ENCODE results near the gene TRIM40. TPM values are rescaled to one million over a fixed set of nuclear protein-coding genes. Genes with fewer than 3 reads are reported as not detected.
"Not testable (repeated sequence)": the region's sequence is repeated elsewhere in the genome, so short reads cannot be mapped to it uniquely, and the experiment has no call there.

Gene TRIM40
- total RNA-seq, 1 donor from 2014 or later: not detected

GRCh38 chr6:30130887-30131862 is 4.8 kb upstream of the TRIM40 start:
- peaks cover 87% of the 10 kb centered on the region for H3K27me3 Mint-ChIP-seq (ENCODE audit: low read depth)
- DNase-seq (ENCODE audit: low read depth, low spot score): peak; percentile 56
- no peaks in the 10 kb centered on the region for H3K36me3 Mint-ChIP-seq (ENCODE audit: low read depth)
- H3K4me3 Mint-ChIP-seq: no peak overlapping the region
- no peak overlapping the region for H3K27ac Mint-ChIP-seq (ENCODE audit: unreplicated experiment)
- no peaks in the 10 kb centered on the region for H3K4me1 Mint-ChIP-seq
- TF ChIP-seq CTCF (conservative IDR thresholded peaks at IDR 0.05): peak; percentile 99
- peaks cover 3% of the 10 kb centered on the region for H3K9me3 Mint-ChIP-seq

GRCh38 chr6:30131947-30132497 is 3.9 kb upstream of the TRIM40 start:
- Mint-ChIP-seq H3K27me3 (ENCODE audit: low read depth) (peaks cover 83% of the 10 kb centered on the region), H3K36me3 (ENCODE audit: low read depth) (no peaks in the 10 kb centered on the region)

GRCh38 chr6:30135147-30135546 is 793 bp upstream of the TRIM40 start:
- TF ChIP-seq CTCF (conservative IDR thresholded peaks at IDR 0.05): no peak
- H3K4me1 Mint-ChIP-seq: no peaks in the 10 kb centered on the region
- H3K36me3 Mint-ChIP-seq (ENCODE audit: low read depth): no peaks in the 10 kb centered on the region
- H3K9me3 Mint-ChIP-seq: peaks cover 3% of the 10 kb centered on the region
- peaks cover 81% of the 10 kb centered on the region for H3K27me3 Mint-ChIP-seq (ENCODE audit: low read depth)
- DNase-seq (ENCODE audit: low read depth, low spot score): no peak
- H3K27ac Mint-ChIP-seq (ENCODE audit: unreplicated experiment): no peak overlapping the region
- H3K4me3 Mint-ChIP-seq: no peak overlapping the region

More at GRCh38 chr6:30131947-30132497, 3.9 kb upstream of the TRIM40 start:
- H3K4me3 Mint-ChIP-seq: no peak overlapping the region
- no peaks in the 10 kb centered on the region for H3K4me1 Mint-ChIP-seq
- H3K27ac Mint-ChIP-seq (ENCODE audit: unreplicated experiment): no peak overlapping the region
- peaks cover 3% of the 10 kb centered on the region for H3K9me3 Mint-ChIP-seq
- no peak for DNase-seq (ENCODE audit: low read depth, low spot score)
- no peak for TF ChIP-seq CTCF (conservative IDR thresholded peaks at IDR 0.05)

- Mint-ChIP-seq H3K27me3 (ENCODE audit: low read depth) (peaks cover 81% of the 10 kb centered on the region), H3K4me3 (no peak overlapping the region), H3K9me3 (peaks cover 3% of the 10 kb centered on the region), H3K27ac (ENCODE audit: unreplicated experiment) (no peak overlapping the region), H3K36me3 (ENCODE audit: low read depth) (no peaks in the 10 kb centered on the region), H3K4me1 (no peaks in the 10 kb centered on the region)
- TF ChIP-seq CTCF (conservative IDR thresholded peaks at IDR 0.05): no peak
- DNase-seq (ENCODE audit: low read depth, low spot score): no peak
Measured at GRCh38 chr6:30136570-30137286, 788 bp downstream of the TRIM40 start.

GRCh38 chr6:30140240-30140639 is 4.3 kb downstream of the TRIM40 start:
- not testable (repeated sequence) for H3K4me1 Mint-ChIP-seq; H3K27ac Mint-ChIP-seq (ENCODE audit: unreplicated experiment); H3K36me3 Mint-ChIP-seq (ENCODE audit: low read depth); H3K9me3 Mint-ChIP-seq; DNase-seq (ENCODE audit: low read depth, low spot score); H3K4me3 Mint-ChIP-seq
- peaks cover 82% of the 10 kb centered on the region for H3K27me3 Mint-ChIP-seq (ENCODE audit: low read depth)
